ENCODE measurements around the gene LMTK3. TPM values are rescaled to one million over a fixed set of nuclear protein-coding genes. Genes with fewer than 3 reads are reported as not detected.
"Not testable (repeated sequence)": the region's sequence is repeated elsewhere in the genome, so short reads cannot be mapped to it uniquely, and the experiment has no call there.

Gene LMTK3
- total and polyA plus RNA-seq, 7 experiments from 2014 or later: 0.03 to 21.4 (median 16.6) TPM; not detected in 1

- ChIA-PET POLR2A (interaction anchor here (0.8 to 1.8 kb wide), 6 partner anchors 8 to 95 kb away, joined by 3 to 10 read pairs (median 4); no protein-coding TSS in a partner anchor), CTCF (interaction anchor here (0.5 to 3.7 kb wide), 25 partner anchors 8 to 1343 kb away, joined by 3 to 37 read pairs (median 5); partner anchors contain the start of genes CA11, KDELR1, LMTK3 and SYNGR4)
- Mint-ChIP-seq H3K36me3 (peaks cover 0 to 8% (median 4%) of the 10 kb centered on the region in 5 donors), H3K27ac (peak overlapping the region in 2 of 9 donors; percentile 8 to 23), H3K4me1 (peaks cover 17 to 39% (median 35%) of the 10 kb centered on the region in 7 donors), H3K4me3 (peak overlapping the region in 4 of 10 donors; percentile 4 to 47 (median 39)), H3K27me3 (peaks cover 0 to 35% (median 6%) of the 10 kb centered on the region in 5 donors), H3K9me3 (peaks cover 0 to 2% (median 0%) of the 10 kb centered on the region in 11 donors)
- H3K4me1 ChIP-seq (ENCODE audit: control insufficient read depth in 2 of 2, insufficient read depth in 2 of 2, low read length in 2 of 2): peaks cover 4 to 25% of the 10 kb centered on the region in 2 donors
- no peaks in the 10 kb centered on the region for H3K27me3 ChIP-seq (ENCODE audit: control insufficient read depth in 2 of 2, insufficient read depth in 2 of 2, low read length in 2 of 2)
- H3K4me3 ChIP-seq (ENCODE audit: low read length): no peak overlapping the region
- H3K27ac ChIP-seq (ENCODE audit: low read depth, low read length): no peak overlapping the region
- H3K9me3 ChIP-seq (ENCODE audit: control insufficient read depth in 2 of 3, low read length in 3 of 3): no peaks in the 10 kb centered on the region
- no peaks in the 10 kb centered on the region for H3K36me3 ChIP-seq (ENCODE audit: control insufficient read depth in 2 of 3, insufficient read depth in 3 of 3, low read length in 3 of 3)
- intact Hi-C loops (cut with micrococcal nuclease): loop anchor here (1.0 to 5.0 kb wide), 7 partner anchors 9 to 248 kb away; partner anchors contain the start of genes SYNGR4 (in 1 of the 2) and TMEM143 (in 1 of the 2)
- ATAC-seq (peak; percentile 37), DNase-seq (peak; percentile 52 to 89 (median 76))
These were observed 21.9 kb downstream of the LMTK3 start for GRCh38 chr19:48489608-48490216.

GRCh38 chr19:48488478-48488877 lies 23.2 kb downstream of the LMTK3 start:
- H3K36me3 Mint-ChIP-seq: peaks cover 0 to 13% (median 4%) of the 10 kb centered on the region in 5 donors
- H3K9me3 Mint-ChIP-seq; ATAC-seq; H3K27ac Mint-ChIP-seq; H3K27ac ChIP-seq (ENCODE audit: low read depth, low read length); DNase-seq; H3K36me3 ChIP-seq (ENCODE audit: control insufficient read depth in 2 of 3, insufficient read depth in 3 of 3, low read length in 3 of 3); H3K4me3 Mint-ChIP-seq; H3K9me3 ChIP-seq (ENCODE audit: control insufficient read depth in 2 of 3, low read length in 3 of 3); intact Hi-C loops (cut with micrococcal nuclease); H3K27me3 ChIP-seq (ENCODE audit: control insufficient read depth in 2 of 2, insufficient read depth in 2 of 2, low read length in 2 of 2); H3K4me3 ChIP-seq (ENCODE audit: low read length): not testable (repeated sequence)
- CTCF ChIA-PET: interaction anchor here (1.4 to 3.7 kb wide), 8 partner anchors 7 to 120 kb away, joined by 4 to 37 read pairs (median 9); partner anchors contain the start of gene LMTK3
- H3K4me1 ChIP-seq (ENCODE audit: control insufficient read depth in 2 of 2, insufficient read depth in 2 of 2, low read length in 2 of 2): peaks cover 4 to 25% of the 10 kb centered on the region in 2 donors
- peaks cover 0 to 27% (median 6%) of the 10 kb centered on the region in 5 donors for H3K27me3 Mint-ChIP-seq
- POLR2A ChIA-PET: interaction anchor here (0.9 to 1.2 kb wide), 2 partner anchors 96 to 99 kb away, joined by 3 to 4 read pairs; no protein-coding TSS in a partner anchor
- H3K4me1 Mint-ChIP-seq: peaks cover 17 to 33% (median 30%) of the 10 kb centered on the region in 7 donors

GRCh38 chr19:48487948-48488347 lies 23.7 kb downstream of the LMTK3 start:
- ATAC-seq: no peak
- ChIA-PET POLR2A (interaction anchor here (0.9 to 1.2 kb wide), 3 partner anchors 14 to 99 kb away, joined by 3 to 4 read pairs (median 3); no protein-coding TSS in a partner anchor), CTCF (interaction anchor here (0.8 to 3.7 kb wide), 4 partner anchors 17 to 155 kb away, joined by 3 to 15 read pairs (median 4); no protein-coding TSS in a partner anchor)

GRCh38 chr19:48487544-48487943 lies 24.1 kb downstream of the LMTK3 start:
- no peak for DNase-seq
- no peak overlapping the region for H3K4me3 ChIP-seq (ENCODE audit: low read length)
- H3K36me3 ChIP-seq (ENCODE audit: control insufficient read depth in 2 of 3, insufficient read depth in 3 of 3, low read length in 3 of 3): no peaks in the 10 kb centered on the region
- Mint-ChIP-seq H3K27me3 (peaks cover 0 to 20% (median 3%) of the 10 kb centered on the region in 5 donors), H3K27ac (peak overlapping the region in 1 of 9 donors; percentile 43), H3K36me3 (peaks cover 0 to 13% (median 4%) of the 10 kb centered on the region in 5 donors), H3K9me3 (peaks cover 0 to under 1% (median 0%) of the 10 kb centered on the region in 11 donors), H3K4me3 (no peak overlapping the region), H3K4me1 (peaks cover 14 to 27% (median 25%) of the 10 kb centered on the region in 7 donors)
- POLR2A ChIA-PET: interaction anchor here (0.7 to 1.2 kb wide), 4 partner anchors 14 to 142 kb away, joined by 3 to 5 read pairs (median 4); no protein-coding TSS in a partner anchor
- ATAC-seq: no peak
- no peak overlapping the region for H3K27ac ChIP-seq (ENCODE audit: low read depth, low read length)
- H3K4me1 ChIP-seq (ENCODE audit: control insufficient read depth in 2 of 2, insufficient read depth in 2 of 2, low read length in 2 of 2): peaks cover 4 to 19% of the 10 kb centered on the region in 2 donors
- no peaks in the 10 kb centered on the region for H3K27me3 ChIP-seq (ENCODE audit: control insufficient read depth in 2 of 2, insufficient read depth in 2 of 2, low read length in 2 of 2)
- H3K9me3 ChIP-seq (ENCODE audit: control insufficient read depth in 2 of 3, low read length in 3 of 3): no peaks in the 10 kb centered on the region
- CTCF ChIA-PET: interaction anchor here (0.8 to 3.7 kb wide), 4 partner anchors 17 to 154 kb away, joined by 3 to 15 read pairs (median 4); no protein-coding TSS in a partner anchor
- intact Hi-C loops (cut with micrococcal nuclease): no loop called here

More at GRCh38 chr19:48487948-48488347, 23.7 kb downstream of the LMTK3 start:
- H3K4me3 ChIP-seq (ENCODE audit: low read length): no peak overlapping the region
- peaks cover 0 to 13% (median 4%) of the 10 kb centered on the region in 5 donors for H3K36me3 Mint-ChIP-seq
- peaks cover 0 to 2% (median 0%) of the 10 kb centered on the region in 11 donors for H3K9me3 Mint-ChIP-seq
- no peak overlapping the region for H3K27ac Mint-ChIP-seq
- intact Hi-C loops (cut with micrococcal nuclease): no loop called here
- peak overlapping the region in 1 of 10 donors; percentile 22 for H3K4me3 Mint-ChIP-seq
- peaks cover 17 to 31% (median 29%) of the 10 kb centered on the region in 7 donors for H3K4me1 Mint-ChIP-seq
- H3K9me3 ChIP-seq (ENCODE audit: control insufficient read depth in 2 of 3, low read length in 3 of 3): no peaks in the 10 kb centered on the region
- peaks cover 0 to 24% (median 6%) of the 10 kb centered on the region in 5 donors for H3K27me3 Mint-ChIP-seq
- DNase-seq: no peak
- H3K4me1 ChIP-seq (ENCODE audit: control insufficient read depth in 2 of 2, insufficient read depth in 2 of 2, low read length in 2 of 2): peaks cover 4 to 24% of the 10 kb centered on the region in 2 donors
- H3K27me3 ChIP-seq (ENCODE audit: control insufficient read depth in 2 of 2, insufficient read depth in 2 of 2, low read length in 2 of 2): no peaks in the 10 kb centered on the region
- H3K27ac ChIP-seq (ENCODE audit: low read depth, low read length): no peak overlapping the region
- H3K36me3 ChIP-seq (ENCODE audit: control insufficient read depth in 2 of 3, insufficient read depth in 3 of 3, low read length in 3 of 3): no peaks in the 10 kb centered on the region

- H3K36me3 ChIP-seq (ENCODE audit: control insufficient read depth in 2 of 3, insufficient read depth in 3 of 3, low read length in 3 of 3); H3K27ac Mint-ChIP-seq; H3K4me3 Mint-ChIP-seq; H3K27ac ChIP-seq (ENCODE audit: low read depth, low read length); DNase-seq; H3K9me3 Mint-ChIP-seq; intact Hi-C loops (cut with micrococcal nuclease); H3K4me3 ChIP-seq (ENCODE audit: low read length); ATAC-seq; H3K27me3 ChIP-seq (ENCODE audit: control insufficient read depth in 2 of 2, insufficient read depth in 2 of 2, low read length in 2 of 2); H3K9me3 ChIP-seq (ENCODE audit: control insufficient read depth in 2 of 3, low read length in 3 of 3): not testable (repeated sequence)
- peaks cover 4 to 12% of the 10 kb centered on the region in 2 donors for H3K4me1 ChIP-seq (ENCODE audit: control insufficient read depth in 2 of 2, insufficient read depth in 2 of 2, low read length in 2 of 2)
- CTCF ChIA-PET: interaction anchor here (0.5 to 1.4 kb wide), 3 partner anchors 97 to 212 kb away, joined by 4 to 5 read pairs (median 4); no protein-coding TSS in a partner anchor
- POLR2A ChIA-PET: interaction anchor here (0.7 kb wide), 1 partner anchor 143 kb away, joined by 5 read pairs; no protein-coding TSS in a partner anchor
- Mint-ChIP-seq H3K4me1 (peaks cover 6 to 24% (median 20%) of the 10 kb centered on the region in 7 donors), H3K27me3 (peaks cover 0 to 12% (median 0%) of the 10 kb centered on the region in 5 donors), H3K36me3 (peaks cover 0 to 13% (median 4%) of the 10 kb centered on the region in 5 donors)
These were observed 24.9 kb downstream of the LMTK3 start for GRCh38 chr19:48486706-48487105.

GRCh38 chr19:48484931-48485612 lies 26.6 kb downstream of the LMTK3 start:
- Mint-ChIP-seq H3K36me3 (peaks cover 0 to 13% (median 4%) of the 10 kb centered on the region in 5 donors), H3K9me3 (no peaks in the 10 kb centered on the region), H3K27me3 (peaks cover 0 to under 1% (median 0%) of the 10 kb centered on the region in 5 donors), H3K27ac (peak overlapping the region in 1 of 9 donors; percentile 6), H3K4me1 (peaks cover 0 to 25% (median 21%) of the 10 kb centered on the region in 7 donors), H3K4me3 (no peak overlapping the region)
- POLR2A ChIA-PET: no interaction called here
- H3K4me3 ChIP-seq (ENCODE audit: low read length): no peak overlapping the region
- H3K27me3 ChIP-seq (ENCODE audit: control insufficient read depth in 2 of 2, insufficient read depth in 2 of 2, low read length in 2 of 2): no peaks in the 10 kb centered on the region
- H3K9me3 ChIP-seq (ENCODE audit: control insufficient read depth in 2 of 3, low read length in 3 of 3): no peaks in the 10 kb centered on the region
- DNase-seq (no peak), ATAC-seq (no peak)
- H3K36me3 ChIP-seq (ENCODE audit: control insufficient read depth in 2 of 3, insufficient read depth in 3 of 3, low read length in 3 of 3): no peaks in the 10 kb centered on the region
- no peak overlapping the region for H3K27ac ChIP-seq (ENCODE audit: low read depth, low read length)
- CTCF ChIA-PET: no interaction called here
- intact Hi-C loops (cut with micrococcal nuclease): loop anchor here in 1 of 2 donors (5.0 kb wide), 1 partner anchor 38 kb away; the partner anchor contains the start of gene GRWD1
- peaks cover 3 to 9% of the 10 kb centered on the region in 2 donors for H3K4me1 ChIP-seq (ENCODE audit: control insufficient read depth in 2 of 2, insufficient read depth in 2 of 2, low read length in 2 of 2)
